ENCODE measurements around the gene ABAT. TPM values are rescaled to one million over a fixed set of nuclear protein-coding genes. Genes with fewer than 3 reads are reported as not detected.

ABAT gene
- total RNA-seq, 1 experiment from 2014 or later, result 7.3 TPM

DNA sequence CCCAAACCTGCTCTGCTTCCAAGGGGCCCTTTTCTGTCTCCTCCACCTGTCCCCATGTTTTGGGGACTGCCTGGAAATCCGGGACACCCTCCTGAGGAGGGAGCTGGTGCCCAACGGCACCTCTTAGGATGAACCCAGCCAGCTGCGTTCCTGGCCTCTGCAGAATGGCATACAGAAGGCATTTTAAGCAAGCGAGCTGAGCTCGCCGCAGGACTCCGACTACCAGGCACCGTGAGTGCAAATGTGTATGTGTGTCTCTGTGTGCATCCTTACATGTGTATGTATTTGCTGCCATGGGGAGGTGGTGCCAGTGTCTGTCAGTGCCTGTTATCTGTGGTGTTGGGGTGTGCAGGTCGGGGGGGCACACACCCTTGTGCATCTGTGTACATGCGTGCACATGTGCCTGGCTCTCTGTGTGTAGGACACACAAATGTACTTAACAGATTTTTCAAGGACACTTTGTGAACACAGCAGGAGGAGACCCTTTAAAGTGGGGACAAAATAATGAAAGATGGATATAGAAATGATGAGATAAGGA, 39.3 kb downstream of the ABAT start:
- no peak overlapping the region for H3K4ac ChIP-seq (ENCODE audit: low read depth, low read length)
- WGBS (ENCODE audit: extremely low coverage, insufficient read length, low lambda C conversion rate), result no CpG with 5 or more reads among the region's 10 CpGs
- H3K79me1 ChIP-seq (ENCODE audit: insufficient read depth, low read depth, low read length, poor library complexity, severe bottlenecking), result no peaks in the 10 kb centered on the region
- no peak overlapping the region for H2AK5ac ChIP-seq (ENCODE audit: insufficient read length, low read length)
- peak overlapping the region in 1 of 3 experiments; percentile 26; a peak in 2 of 7 replicates for H3K27ac Mint-ChIP-seq
- no peaks in the 10 kb centered on the region for H3K27me3 ChIP-seq (ENCODE audit: insufficient read depth, low read length)
- H4K91ac ChIP-seq (ENCODE audit: insufficient read length, low read depth, low read length), result no peak overlapping the region
- H3K14ac ChIP-seq (ENCODE audit: insufficient read depth, low read length), result no peak overlapping the region
- H3K4me1 Mint-ChIP-seq, result peaks cover 19 to 30% of the 10 kb centered on the region in 2 experiments
- peak overlapping the region in 1 of 2 experiments; percentile 56; a peak in 2 of 5 replicates for H3K4me3 Mint-ChIP-seq
- TF ChIP-seq, protein P1, sequence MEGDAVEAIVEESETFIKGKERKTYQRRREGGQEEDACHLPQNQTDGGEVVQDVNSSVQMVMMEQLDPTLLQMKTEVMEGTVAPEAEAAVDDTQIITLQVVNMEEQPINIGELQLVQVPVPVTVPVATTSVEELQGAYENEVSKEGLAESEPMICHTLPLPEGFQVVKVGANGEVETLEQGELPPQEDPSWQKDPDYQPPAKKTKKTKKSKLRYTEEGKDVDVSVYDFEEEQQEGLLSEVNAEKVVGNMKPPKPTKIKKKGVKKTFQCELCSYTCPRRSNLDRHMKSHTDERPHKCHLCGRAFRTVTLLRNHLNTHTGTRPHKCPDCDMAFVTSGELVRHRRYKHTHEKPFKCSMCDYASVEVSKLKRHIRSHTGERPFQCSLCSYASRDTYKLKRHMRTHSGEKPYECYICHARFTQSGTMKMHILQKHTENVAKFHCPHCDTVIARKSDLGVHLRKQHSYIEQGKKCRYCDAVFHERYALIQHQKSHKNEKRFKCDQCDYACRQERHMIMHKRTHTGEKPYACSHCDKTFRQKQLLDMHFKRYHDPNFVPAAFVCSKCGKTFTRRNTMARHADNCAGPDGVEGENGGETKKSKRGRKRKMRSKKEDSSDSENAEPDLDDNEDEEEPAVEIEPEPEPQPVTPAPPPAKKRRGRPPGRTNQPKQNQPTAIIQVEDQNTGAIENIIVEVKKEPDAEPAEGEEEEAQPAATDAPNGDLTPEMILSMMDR (conservative IDR thresholded peaks at IDR 0.05), result no peak
- no peak overlapping the region for H4K5ac ChIP-seq (ENCODE audit: insufficient read length, low read depth, low read length)
- H3K9ac ChIP-seq (ENCODE audit: extremely low read depth, insufficient read length, low read length), result no peak overlapping the region
- H4K8ac ChIP-seq (replicated peaks; ENCODE audit: insufficient read length, low read depth, low read length), result no peak overlapping the region
- no peaks in the 10 kb centered on the region for H3K4me1 ChIP-seq (ENCODE audit: insufficient read depth, low read length)
- H3K4me2 ChIP-seq (ENCODE audit: insufficient read depth, insufficient read length, low read length), result no peak overlapping the region
- no peaks in the 10 kb centered on the region for H3K79me2 ChIP-seq (ENCODE audit: insufficient read depth, low read length)
- no peak for DNase-seq
- H3K27ac ChIP-seq (ENCODE audit: insufficient read length, low read depth, low read length), result no peak overlapping the region
- H3K18ac ChIP-seq (ENCODE audit: insufficient read length, low read depth, low read length), result no peak overlapping the region
- H3K9me3 ChIP-seq (ENCODE audit: control insufficient read depth, low read depth, low read length), result no peaks in the 10 kb centered on the region
- no peak overlapping the region for H3T11ph ChIP-seq (ENCODE audit: low read length)
- no peak overlapping the region for H3K56ac ChIP-seq (ENCODE audit: insufficient read length, low read depth, low read length)
- H3K27me3 Mint-ChIP-seq (ENCODE audit: low read depth), result peaks cover 6% of the 10 kb centered on the region
- H3K23me2 ChIP-seq (ENCODE audit: insufficient read length, low read depth, low read length, poor library complexity, severe bottlenecking), result no peaks in the 10 kb centered on the region
- H2BK120ac ChIP-seq (ENCODE audit: low read depth, low read length, poor library complexity, severe bottlenecking), result no peak overlapping the region
- no peaks in the 10 kb centered on the region; a peak in 1 of 5 replicates for H3K9me3 Mint-ChIP-seq
- H2AFZ ChIP-seq (ENCODE audit: low read length), result no peak overlapping the region
- H3K23ac ChIP-seq (ENCODE audit: insufficient read length, low read depth, low read length), result no peak overlapping the region
- H3K36me3 Mint-ChIP-seq (ENCODE audit: insufficient read depth in 1 of 3, low read depth in 3 of 3), result no peaks in the 10 kb centered on the region; a peak in 1 of 7 replicates
- no peak overlapping the region for H2BK20ac ChIP-seq (ENCODE audit: low read depth, low read length, poor library complexity, severe bottlenecking)
- H2BK12ac ChIP-seq (ENCODE audit: insufficient read length, low read depth, low read length), result no peak overlapping the region
- no peak overlapping the region for H2BK15ac ChIP-seq (ENCODE audit: low read depth, low read length)
- no peak overlapping the region for H2BK5ac ChIP-seq (ENCODE audit: insufficient read length, low read length)
- H4K20me1 ChIP-seq (ENCODE audit: control insufficient read depth, insufficient read depth, insufficient read length), result no peaks in the 10 kb centered on the region
